Astrocyte (in vitro differentiated cells and primary cell): ENCODE data around the gene CIB4.

ENCODE experiments used
- CTCF ChIP-seq: IDR thresholded peaks from 2 replicates; pipeline ENCODE4 v1.5.1; 2011; ENCODE audit warnings: low read depth, mild to moderate bottlenecking, inconsistent platforms, low read length, moderate library complexity; ENCODE audit not compliant: insufficient read depth
- EZH2 ChIP-seq: IDR thresholded peaks from 2 replicates; pipeline ENCODE4 v1.6.1; 2012; ENCODE audit warnings: mild to moderate bottlenecking, low read length, inconsistent platforms; ENCODE audit not compliant: insufficient read depth

- no peak for TF ChIP-seq CTCF
- no peak for TF ChIP-seq EZH2
Measured at GRCh38 chr2:26587994-26588393, 53.2 kb downstream of the CIB4 start.
